Measurements from ENCODE around the gene MICAL3.
A peak's percentile ranks its signal among the peaks of the same experiment; 100 is the strongest.

The MICAL3 gene

DNA sequence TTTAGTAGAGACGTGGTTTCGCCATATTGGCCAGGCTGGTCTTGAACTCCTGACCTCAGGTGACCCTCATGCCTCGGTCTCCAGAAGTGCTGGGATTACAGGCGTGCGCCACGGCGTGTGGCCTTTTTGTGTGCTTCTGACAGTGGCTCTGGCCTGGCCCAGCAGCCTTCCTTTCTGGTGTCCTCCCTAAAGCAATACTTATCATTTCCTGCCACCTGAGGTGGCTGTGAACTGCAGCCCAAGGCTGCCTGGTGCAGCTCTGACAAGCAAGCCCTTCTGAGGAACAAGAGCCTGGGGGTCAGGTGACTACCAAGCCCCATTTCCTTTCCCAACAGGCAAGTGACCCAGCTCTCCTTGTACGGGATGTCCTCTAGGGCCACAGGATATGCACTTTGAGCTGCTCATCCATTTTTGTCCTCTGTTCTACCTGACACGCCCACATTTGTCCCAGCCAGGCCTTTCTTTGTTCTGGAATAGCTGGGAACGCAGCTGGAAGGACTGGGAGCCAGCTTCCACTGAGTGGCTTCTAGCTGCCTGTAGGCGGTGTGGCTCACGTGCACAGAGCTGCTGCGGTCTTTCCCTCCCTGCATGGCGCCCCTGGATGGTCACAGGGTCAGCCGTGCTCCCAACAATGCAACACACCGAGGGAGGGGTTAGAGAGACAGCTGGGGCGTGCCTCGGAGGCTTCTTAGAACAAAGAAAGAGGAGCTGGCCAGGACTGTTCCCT lies 237.8 kb downstream of the MICAL3 start:
- DNase-seq = no peak

GRCh38 chr22:17785185-17786184 lies 238.9 kb downstream of the MICAL3 start:
- no peak for DNase-seq

GRCh38 chr22:17784776-17785175 lies 239.6 kb downstream of the MICAL3 start:
- DNase-seq = no peak

- no peak for DNase-seq
Measured at GRCh38 chr22:17783773-17784480, 240.4 kb downstream of the MICAL3 start.

- DNase-seq = no peak
Measured at GRCh38 chr22:17783312-17783711, 241.0 kb downstream of the MICAL3 start.

DNA sequence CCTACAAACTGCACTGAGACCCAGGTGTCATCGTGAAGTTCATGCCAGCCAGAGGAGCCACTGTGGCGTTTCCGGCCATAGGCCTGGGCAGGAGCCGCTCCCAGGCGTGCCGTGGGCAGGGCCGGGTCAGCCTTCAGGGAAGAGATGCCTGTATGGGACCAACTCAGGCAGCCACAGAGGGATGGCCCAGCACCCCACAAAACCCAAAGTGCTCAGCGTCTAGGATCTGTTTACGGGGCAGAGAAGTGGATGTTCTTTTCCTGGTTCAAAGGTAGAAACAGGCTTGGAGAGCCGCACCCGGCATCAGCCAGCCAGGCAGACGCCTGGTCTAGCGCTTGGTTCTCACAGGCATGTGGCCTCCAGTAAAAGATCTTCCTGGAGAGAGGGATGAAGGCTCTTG lies 241.7 kb downstream of the MICAL3 start:
- no peak for DNase-seq

DNA sequence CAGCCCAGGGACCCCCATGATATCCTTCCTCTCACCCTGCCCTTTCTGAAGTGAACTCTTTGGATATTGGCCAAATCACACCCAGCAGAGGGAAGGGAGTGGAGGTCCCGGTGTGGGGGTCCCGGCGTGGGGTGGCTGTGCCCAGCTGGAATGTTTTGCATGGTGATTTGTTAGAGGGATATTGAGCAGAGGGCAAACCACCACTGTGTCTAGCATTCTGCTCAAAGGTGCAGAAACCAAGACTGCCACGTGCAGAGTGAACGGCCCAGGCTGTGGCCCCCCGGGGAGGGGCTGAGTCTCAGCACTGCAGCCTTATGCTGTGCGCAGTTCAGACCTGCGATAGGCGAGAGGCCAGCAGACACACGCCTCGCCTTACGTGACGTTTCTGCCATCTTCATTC lies 242.2 kb downstream of the MICAL3 start:
- no peak for DNase-seq

DNA sequence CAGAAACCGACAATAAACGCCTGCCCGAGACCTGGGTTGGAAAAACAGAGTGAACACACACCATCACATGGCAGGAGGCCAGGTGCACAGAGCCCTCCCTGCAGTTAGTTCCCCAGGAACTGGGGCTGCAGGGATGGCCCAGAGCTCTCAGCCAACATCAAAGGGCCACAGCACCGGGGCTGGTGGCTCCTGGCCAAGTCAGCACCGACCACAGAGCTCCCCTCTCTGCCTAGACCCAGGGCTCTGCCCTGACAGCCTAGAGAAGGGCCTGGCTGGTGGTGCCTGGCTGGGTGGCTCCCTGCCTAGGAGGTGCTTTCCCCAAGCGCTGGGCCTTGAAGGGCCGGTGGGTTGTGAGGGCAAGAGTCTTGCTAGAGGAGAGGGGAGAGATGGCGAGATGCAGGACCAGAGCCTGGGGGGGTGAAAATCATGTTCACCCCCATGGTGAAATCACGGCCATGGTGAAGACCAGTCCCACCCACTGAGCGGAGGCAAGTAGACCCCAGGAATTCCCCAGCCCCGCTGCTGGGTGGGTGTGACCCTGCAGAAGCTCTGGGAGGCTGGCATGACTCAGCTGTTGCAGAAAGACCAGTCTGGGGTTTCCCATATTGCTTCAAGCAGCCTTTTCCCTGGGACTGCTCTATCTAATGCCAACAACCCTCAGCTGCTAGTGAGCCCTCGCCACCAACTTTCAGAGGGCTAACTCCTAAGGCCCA lies 242.9 kb downstream of the MICAL3 start:
- DNase-seq = peak; percentile 77

DNA sequence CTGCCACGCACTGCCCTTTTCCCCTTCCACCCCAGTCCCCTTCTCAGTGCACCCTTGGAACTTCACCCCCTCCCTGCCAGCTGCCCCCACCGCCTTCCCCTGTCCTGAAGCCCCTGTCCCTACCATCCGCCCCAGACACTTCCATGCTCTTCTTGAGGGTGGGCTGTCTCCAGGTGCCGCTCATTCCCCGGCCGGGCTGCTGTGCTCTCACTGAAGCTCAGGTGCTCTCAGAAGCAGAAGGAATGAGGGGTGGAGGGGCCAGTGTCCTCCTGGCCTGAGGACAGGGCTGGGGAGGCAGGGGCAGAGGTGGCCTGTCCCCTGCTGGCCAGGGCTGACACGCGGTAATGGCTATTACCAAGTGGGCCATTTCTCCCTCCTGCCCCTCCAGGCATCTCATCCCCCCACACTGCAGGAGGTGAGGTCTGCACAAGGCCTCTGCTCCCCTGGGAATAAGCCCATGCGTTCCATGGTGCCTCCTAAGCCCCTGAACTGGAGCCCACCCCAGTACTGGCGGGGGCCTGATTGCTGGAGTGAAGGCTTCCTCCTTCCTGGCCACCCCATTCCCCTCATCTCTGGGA lies 243.5 kb downstream of the MICAL3 start:
- no peak for DNase-seq

DNA sequence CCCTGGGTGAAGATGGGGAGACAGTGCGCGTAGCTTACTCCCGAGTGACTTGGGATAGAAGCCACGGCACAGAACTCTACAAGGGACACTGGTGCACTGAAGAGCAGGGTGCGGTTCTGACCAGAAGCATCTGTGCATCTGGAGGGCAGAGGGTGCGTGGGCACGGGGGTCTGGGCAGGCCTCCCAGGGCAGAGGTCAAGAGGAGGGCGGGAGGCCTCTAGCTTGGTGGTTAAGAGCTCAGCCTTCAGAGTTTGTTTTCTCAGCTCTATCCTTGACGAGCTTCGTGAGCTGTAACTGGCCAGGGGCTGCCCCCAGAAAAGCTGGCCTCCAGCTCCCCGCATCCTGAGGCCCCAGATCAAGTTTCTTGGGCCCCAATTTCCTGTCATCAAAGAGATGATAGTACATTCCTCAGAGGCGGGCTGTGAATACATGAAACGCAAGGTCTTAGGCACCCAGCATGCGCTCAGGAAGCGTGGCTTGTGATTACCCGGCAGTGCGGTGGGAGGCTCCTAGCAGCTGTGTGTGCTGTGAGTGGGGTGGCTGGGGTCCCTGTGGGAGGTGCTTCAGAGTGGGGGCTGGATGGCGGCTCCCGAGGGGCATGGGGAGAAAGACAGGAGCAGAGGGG lies 244.1 kb downstream of the MICAL3 start:
- DNase-seq = no peak

GRCh38 chr22:17779286-17780115 lies 244.9 kb downstream of the MICAL3 start:
- no peak for DNase-seq

DNA sequence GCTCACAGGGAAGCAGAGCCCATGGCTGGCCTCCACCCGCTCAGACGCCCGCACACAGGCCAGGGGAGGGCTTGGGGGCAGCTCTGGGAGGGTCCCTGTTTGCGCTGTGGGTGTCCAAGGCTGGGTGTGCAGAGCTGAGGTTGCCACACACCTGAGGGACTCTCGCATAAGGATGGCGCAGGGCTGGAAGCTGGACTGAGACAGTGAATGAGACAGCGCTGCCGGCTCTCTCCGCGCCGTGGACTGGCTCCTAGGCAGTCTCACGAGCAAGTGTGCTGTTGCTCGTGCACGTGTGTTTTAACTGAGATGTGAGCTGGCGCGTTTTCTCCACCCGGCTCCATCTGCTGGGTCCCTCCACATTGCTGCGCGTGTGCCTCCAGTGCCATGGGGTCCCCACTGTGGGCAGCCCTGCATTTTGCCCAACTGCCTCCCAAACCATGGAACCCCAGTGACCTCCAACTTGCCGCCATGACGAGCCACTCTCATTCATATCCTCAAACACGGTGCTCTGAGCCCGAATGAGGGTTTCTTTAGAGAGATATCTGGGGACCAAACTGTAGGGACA lies 245.9 kb downstream of the MICAL3 start:
- DNase-seq = no peak

- DNase-seq = no peak
Measured at GRCh38 chr22:17777717-17778044, 246.7 kb downstream of the MICAL3 start.

- DNase-seq = peak; percentile 59
Measured at GRCh38 chr22:17777005-17777716, 247.2 kb downstream of the MICAL3 start.

GRCh38 chr22:17775781-17776465 lies 248.4 kb downstream of the MICAL3 start:
- DNase-seq = no peak

GRCh38 chr22:17774926-17775685 lies 249.3 kb downstream of the MICAL3 start:
- DNase-seq = no peak

DNA sequence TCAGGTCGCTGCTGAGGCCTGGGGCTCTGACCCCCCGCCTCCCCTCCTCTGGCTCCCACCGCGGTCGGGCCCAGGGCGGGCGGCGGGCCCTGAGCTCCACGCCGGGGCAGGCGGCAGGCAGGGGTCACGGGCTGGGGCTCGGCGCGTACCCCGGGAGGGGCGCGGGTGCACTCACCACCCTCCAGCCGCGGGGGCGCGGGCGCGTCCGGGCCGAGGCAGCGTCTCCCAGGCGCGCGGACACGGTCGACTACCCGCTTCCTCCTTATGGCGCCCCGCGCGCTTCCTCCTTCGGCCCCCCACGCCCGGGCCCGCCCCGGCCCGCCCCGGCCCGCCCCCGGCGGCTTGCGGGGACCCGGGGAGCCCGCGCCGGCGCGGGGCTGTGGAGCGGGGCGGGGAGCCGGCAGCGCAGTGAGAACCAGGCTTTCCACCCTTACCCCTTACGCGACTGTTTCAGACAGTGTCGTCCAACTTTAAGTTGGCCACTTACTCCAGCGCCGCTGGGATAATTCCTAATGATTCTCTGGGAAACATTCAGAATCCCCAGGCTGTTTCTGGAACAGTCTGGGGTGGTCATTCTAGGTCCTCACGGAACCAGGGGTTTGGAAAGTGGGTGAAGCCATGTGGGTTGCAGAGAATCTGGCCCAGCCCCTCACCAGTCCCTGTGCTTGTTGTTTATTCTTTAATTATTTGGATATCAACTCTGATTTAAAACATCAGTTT lies 250.0 kb downstream of the MICAL3 start, which contains the start of gene BID:
BID (minus strand) TSS at position 264 of the 720 bp plus-strand sequence. CDS start 24,353 bp downstream, outside the sequence.
- no peak for DNase-seq

Data from NK-92 treated with Interleukin-12 subunit alpha and Interleukin-12 subunit beta, amount 100 ng/mL, for 24 hours (cell line).